Naive thymus-derived CD4-positive, alpha-beta T cell (primary cell): Measurements from ENCODE around the gene CITED4. TPM values are rescaled to one million over a fixed set of nuclear protein-coding genes. Genes with fewer than 3 reads are reported as not detected.

Experiments used
- ATAC-seq: fragments of 150-1000 bp; cut with Tn5 transposase; 2 replicates; pipeline ENCODE4 v1.10.0; 2021; ENCODE audit warnings: mild to moderate bottlenecking, moderate library complexity
- CTCF ChIA-PET: fragments of 350-600 bp; sonication (Branson Sonifier 250); formaldehyde crosslinking; loops from one replicate; lab custom pipeline; 2021; ENCODE audit warnings: antibody characterized with exemption; lab: Charles Lee
- POLR2A ChIA-PET: fragments of 350-600 bp; sonication (Branson Sonifier 250); formaldehyde crosslinking; loops from one replicate; lab custom pipeline; 2021; ENCODE audit warnings: antibody characterized with exemption, inconsistent platforms; lab: Charles Lee
- DNase-seq, 9 donors: peaks; one replicate each; pipeline versions ENCODE4 v3.0.0 to v3.0.0-alpha.2; 2020 to 2022; ENCODE audit warnings: mixed read lengths in 1 of 9
- H3K27ac ChIP-seq: one replicate; pipeline ENCODE4 v1.7.0; 2013; ENCODE audit warnings: mild to moderate bottlenecking, low read depth, low read length, moderate library complexity
- H3K27me3 ChIP-seq, 2 donors: one replicate each; pipeline ENCODE4 v1.7.0; 2013; ENCODE audit warnings: low read length in 2 of 2, mild to moderate bottlenecking in 2 of 2, moderate library complexity in 2 of 2; ENCODE audit not compliant: control insufficient read depth in 2 of 2, insufficient read depth in 2 of 2
- H3K36me3 ChIP-seq, 3 experiments: 1 replicate in 2 of 3; 2 replicates in 1 of 3; pipeline ENCODE4 v1.7.0; 2013; ENCODE audit warnings: low read length in 3 of 3, mild to moderate bottlenecking in 3 of 3, moderate library complexity in 1 of 3; ENCODE audit not compliant: insufficient read depth in 3 of 3, control insufficient read depth in 2 of 3
- H3K4me1 ChIP-seq, 2 donors: one replicate each; pipeline ENCODE4 v1.7.0; 2013; ENCODE audit warnings: low read length in 2 of 2, mild to moderate bottlenecking in 2 of 2, moderate library complexity in 1 of 2; ENCODE audit not compliant: control insufficient read depth in 2 of 2, insufficient read depth in 2 of 2
- H3K4me3 ChIP-seq: 2 replicates; pipeline ENCODE4 v1.7.0; 2013; ENCODE audit warnings: mild to moderate bottlenecking, low read length
- H3K9me3 ChIP-seq, 3 experiments: 1 replicate in 2 of 3; 2 replicates in 1 of 3; pipeline ENCODE4 v1.7.0; 2013; ENCODE audit warnings: low read length in 3 of 3; ENCODE audit not compliant: control insufficient read depth in 2 of 3
- H3K27ac Mint-ChIP-seq, 9 donors: one replicate each; pipeline ENCODE4 v1.8.0; 2020 to 2022; ENCODE audit warnings: mixed read lengths in 9 of 9, mild to moderate bottlenecking in 8 of 9, moderate library complexity in 5 of 9, inconsistent platforms in 2 of 9
- H3K27me3 Mint-ChIP-seq, 5 donors: one replicate each; pipeline ENCODE4 v1.8.0; 2021 to 2022; ENCODE audit warnings: mixed read lengths in 5 of 5, mild to moderate bottlenecking in 1 of 5
- H3K36me3 Mint-ChIP-seq, 5 donors: one replicate each; pipeline ENCODE4 v1.8.0; 2020 to 2022; ENCODE audit warnings: mixed read lengths in 5 of 5, mild to moderate bottlenecking in 3 of 5, inconsistent platforms in 1 of 5
- H3K4me1 Mint-ChIP-seq, 7 donors: one replicate each; pipeline ENCODE4 v1.8.0; 2020 to 2022; ENCODE audit warnings: mixed read lengths in 7 of 7, mild to moderate bottlenecking in 3 of 7, inconsistent platforms in 1 of 7
- H3K4me3 Mint-ChIP-seq, 10 donors: one replicate each; pipeline ENCODE4 v1.8.0; 2020 to 2022; ENCODE audit warnings: mild to moderate bottlenecking in 10 of 10, mixed read lengths in 10 of 10, moderate library complexity in 6 of 10, inconsistent platforms in 2 of 10
- H3K9me3 Mint-ChIP-seq, 11 donors: one replicate each; pipeline ENCODE4 v1.8.0; 2020 to 2022; ENCODE audit warnings: mixed read lengths in 11 of 11, mild to moderate bottlenecking in 4 of 11, inconsistent platforms in 1 of 11, moderate library complexity in 1 of 11
- intact Hi-C, 2 donors: fragments of 100-400 bp; cut with micrococcal nuclease; formaldehyde crosslinking; loops; one replicate each; pipeline ENCODE4 v1.15.1; 2023
- polyA plus RNA-seq, 2 donors: library from polyadenylated mRNA; unstranded; fragments of 300-500 nt; fragmentation: Illumina TruSeq; gene quantifications; one replicate each; pipeline ENCODE4 v1.2.3, GENCODE V29; 2021
- total RNA-seq, 6 experiments: library from RNA in 5 of 6; stranded (reverse) in 5 of 6; gene quantifications; 1 replicate in 5 of 6; 2 replicates in 1 of 6; pipeline ENCODE4 v1.2.3 and lab custom pipeline; 2021 to 2026

CITED4 gene
- total and polyA plus RNA-seq, 7 experiments from 2014 or later, result 20.5 to 42.8 (median 28.9) TPM

DNA sequence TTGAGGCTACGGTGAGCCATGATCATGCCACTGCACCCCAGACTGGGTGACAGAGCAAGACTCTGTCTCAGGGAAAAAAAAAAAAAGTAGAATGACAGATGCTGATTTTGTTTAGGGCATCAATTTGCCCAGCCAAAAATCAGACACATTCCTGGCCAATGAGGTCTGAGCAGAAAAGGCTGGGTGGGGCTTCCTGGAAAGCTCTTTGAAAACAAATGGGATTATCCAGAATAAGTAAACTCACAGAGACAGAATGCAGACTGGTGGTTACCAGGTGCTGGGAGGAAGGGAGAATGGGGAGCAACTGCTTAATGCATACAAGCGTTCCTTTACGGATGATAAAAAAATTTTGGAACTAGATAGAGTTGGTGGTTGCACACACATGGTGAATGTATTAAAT is 10.1 kb upstream of the CITED4 start:
- H3K27me3 Mint-ChIP-seq, result peaks cover 0 to 5% (median 0%) of the 10 kb centered on the region in 5 donors
- Histone ChIP-seq H3K27me3 (no peaks in the 10 kb centered on the region), H3K27ac (no peak overlapping the region), H3K4me3 (no peak overlapping the region), H3K9me3 (peaks cover 0 to 6% (median 0%) of the 10 kb centered on the region in 3 experiments), H3K36me3 (no peaks in the 10 kb centered on the region), H3K4me1 (peaks cover 5 to 18% of the 10 kb centered on the region in 2 donors)
- H3K27ac Mint-ChIP-seq, result no peak overlapping the region
- H3K9me3 Mint-ChIP-seq, result peaks cover 3 to 28% (median 5%) of the 10 kb centered on the region in 11 donors
- DNase-seq (no peak), ATAC-seq (no peak)
- intact Hi-C loops, result no loop called here
- no peak overlapping the region for H3K4me3 Mint-ChIP-seq
- ChIA-PET POLR2A (interaction anchor here (1.0 kb wide), 1 partner anchor 10 kb away, joined by 4 read pairs; the partner anchor contains the start of gene CITED4), CTCF (interaction anchor here (0.6 kb wide), 1 partner anchor 27 kb away, joined by 3 read pairs; no protein-coding TSS in a partner anchor)
- peaks cover 0 to 28% (median 3%) of the 10 kb centered on the region in 5 donors for H3K36me3 Mint-ChIP-seq
- H3K4me1 Mint-ChIP-seq, result peaks cover 4 to 61% (median 10%) of the 10 kb centered on the region in 7 donors

DNA sequence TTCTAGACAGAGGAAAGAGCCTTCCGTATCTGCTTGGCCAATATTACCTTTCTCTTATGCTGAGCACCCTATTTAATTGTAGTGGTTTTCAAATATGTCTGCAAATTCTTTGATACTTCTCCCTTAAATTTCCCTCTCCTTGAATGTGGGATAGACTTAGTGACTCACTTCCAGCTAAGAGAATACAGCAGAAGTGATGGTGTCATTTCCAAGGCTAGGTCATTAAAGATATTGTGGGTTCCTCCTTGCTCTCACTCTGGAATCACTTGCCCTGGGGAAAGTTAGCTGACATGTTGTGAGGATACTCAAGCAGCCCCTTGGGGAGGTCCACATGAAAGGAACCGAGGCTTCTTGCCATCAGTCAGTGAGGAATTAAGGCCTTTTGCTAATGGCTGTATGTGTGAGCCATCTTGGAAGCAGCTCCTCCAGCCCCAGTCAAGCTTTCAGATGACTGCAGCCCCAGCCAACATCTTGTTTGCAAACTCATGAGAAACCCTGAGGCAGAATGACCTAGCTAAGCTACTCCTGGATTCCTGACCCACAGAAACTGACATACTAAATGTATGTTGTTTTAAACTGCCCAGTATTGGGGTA is 8.1 kb upstream of the CITED4 start:
- H3K36me3 ChIP-seq, result no peaks in the 10 kb centered on the region
- H3K27me3 ChIP-seq, result no peaks in the 10 kb centered on the region
- H3K4me3 Mint-ChIP-seq, result no peak overlapping the region
- ATAC-seq (no peak), DNase-seq (no peak)
- peaks cover 0 to 51% (median 7%) of the 10 kb centered on the region in 7 donors for H3K4me1 Mint-ChIP-seq
- H3K36me3 Mint-ChIP-seq, result peaks cover 0 to 14% (median 0%) of the 10 kb centered on the region in 5 donors
- intact Hi-C loops, result no loop called here
- H3K27me3 Mint-ChIP-seq, result peaks cover 0 to 5% (median 0%) of the 10 kb centered on the region in 5 donors
- ChIA-PET POLR2A (interaction anchor here (0.8 kb wide), 1 partner anchor 8 kb away, joined by 4 read pairs; the partner anchor contains the start of gene CITED4), CTCF (interaction anchor here (1.3 kb wide), 1 partner anchor 20 kb away, joined by 3 read pairs; no protein-coding TSS in a partner anchor)
- peaks cover 0 to 14% (median 3%) of the 10 kb centered on the region in 11 donors for H3K9me3 Mint-ChIP-seq
- H3K9me3 ChIP-seq, result no peaks in the 10 kb centered on the region
- no peak overlapping the region for H3K27ac ChIP-seq
- H3K27ac Mint-ChIP-seq, result no peak overlapping the region
- peaks cover 0 to 3% of the 10 kb centered on the region in 2 donors for H3K4me1 ChIP-seq
- no peak overlapping the region for H3K4me3 ChIP-seq

GRCh38 chr1:40868051-40868723 is 6.0 kb upstream of the CITED4 start:
- H3K4me1 ChIP-seq, result no peaks in the 10 kb centered on the region
- no peaks in the 10 kb centered on the region for H3K27me3 ChIP-seq
- H3K4me3 Mint-ChIP-seq, result peak overlapping the region in 1 of 10 donors; percentile 70
- CTCF ChIA-PET, result no interaction called here
- H3K4me3 ChIP-seq, result no peak overlapping the region
- H3K27ac ChIP-seq, result no peak overlapping the region
- peaks cover 0 to 43% (median 0%) of the 10 kb centered on the region in 7 donors for H3K4me1 Mint-ChIP-seq
- ATAC-seq (no peak), DNase-seq (no peak)
- H3K27me3 Mint-ChIP-seq, result peaks cover 0 to 5% (median 0%) of the 10 kb centered on the region in 5 donors
- peaks cover 0 to 14% (median 0%) of the 10 kb centered on the region in 5 donors for H3K36me3 Mint-ChIP-seq
- H3K36me3 ChIP-seq, result no peaks in the 10 kb centered on the region
- H3K9me3 Mint-ChIP-seq, result peaks cover 0 to 14% (median 3%) of the 10 kb centered on the region in 11 donors
- intact Hi-C loops, result loop anchor here in 1 of 2 donors (10.0 kb wide), 1 partner anchor 377 kb away; the partner anchor contains the start of gene SCMH1
- POLR2A ChIA-PET, result interaction anchor here (0.6 kb wide), 2 partner anchors 13 to 39 kb away, joined by 3 read pairs; no protein-coding TSS in a partner anchor
- H3K9me3 ChIP-seq, result no peaks in the 10 kb centered on the region
- H3K27ac Mint-ChIP-seq, result peak overlapping the region in 1 of 9 donors; percentile 67

DNA sequence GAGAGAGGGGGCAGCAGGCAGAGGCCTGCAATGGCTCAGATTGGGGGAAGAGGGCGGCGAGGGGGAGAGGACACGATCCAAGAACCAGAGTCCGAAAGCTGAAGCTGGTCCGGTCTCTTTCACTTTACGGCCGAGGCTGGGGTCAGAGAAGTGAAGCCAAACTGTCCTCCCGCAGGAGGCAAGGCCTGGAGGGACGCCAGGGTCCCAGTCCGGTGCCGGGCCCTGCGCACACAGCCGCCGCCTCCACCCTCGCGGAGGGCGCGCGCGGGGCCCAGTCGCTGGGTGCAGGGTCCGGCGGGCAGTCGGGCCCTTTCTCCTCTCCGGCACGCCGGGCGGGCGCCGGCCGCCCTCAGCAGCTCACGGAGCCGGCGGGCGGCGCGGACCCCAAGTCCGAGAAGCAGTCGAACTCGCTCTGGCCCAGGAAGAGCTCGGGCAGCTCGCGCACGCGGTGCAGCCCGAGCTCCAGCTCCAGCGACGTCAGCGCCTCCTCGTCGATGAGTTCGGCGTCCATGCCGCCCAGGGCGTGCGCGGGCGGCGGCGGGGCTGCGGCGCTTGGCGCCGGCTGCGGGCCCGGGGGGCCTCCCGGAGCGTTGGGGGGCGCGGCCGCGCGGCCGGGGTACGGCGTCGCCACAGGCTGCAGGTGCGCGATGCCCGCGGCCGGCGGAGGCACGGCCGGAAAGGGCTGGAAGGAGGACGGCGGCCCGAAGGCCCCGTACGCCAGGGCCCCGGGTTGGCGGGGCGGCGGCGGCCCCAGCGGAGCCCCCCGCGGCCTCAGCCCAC is 749 bp downstream of the CITED4 start:
- peak overlapping the region; percentile 80 to 93 (median 88) for H3K4me3 Mint-ChIP-seq
- Histone ChIP-seq H3K27ac (peak overlapping the region; percentile 73), H3K4me3 (peak overlapping the region; percentile 70), H3K4me1 (peaks cover 10 to 12% of the 10 kb centered on the region in 2 donors), H3K9me3 (no peaks in the 10 kb centered on the region), H3K36me3 (no peaks in the 10 kb centered on the region), H3K27me3 (no peaks in the 10 kb centered on the region)
- ATAC-seq (no peak), DNase-seq (peak; percentile 22 to 47 (median 40))
- CTCF ChIA-PET, result interaction anchor here (0.6 to 1.8 kb wide), 6 partner anchors 9 to 86 kb away, joined by 3 to 7 read pairs (median 4); no protein-coding TSS in a partner anchor
- H3K9me3 Mint-ChIP-seq, result no peaks in the 10 kb centered on the region
- intact Hi-C loops, result loop anchor here (1.0 to 10.0 kb wide), 19 partner anchors 43 to 1956 kb away; partner anchors contain the start of genes CTPS1 (in 2 of the 2), NFYC (in 2 of the 2), RLF (in 2 of the 2) and SCMH1 (in 2 of the 2)
- H3K27ac Mint-ChIP-seq, result peak overlapping the region in 8 of 9 donors; percentile 54 to 93 (median 86)
- peaks cover 0 to 3% (median 0%) of the 10 kb centered on the region in 5 donors for H3K36me3 Mint-ChIP-seq
- POLR2A ChIA-PET, result interaction anchor here (0.5 to 3.6 kb wide), 19 partner anchors 8 to 546 kb away, joined by 3 to 41 read pairs (median 8); partner anchors contain the start of genes CTPS1, NFYC and ZNF684
- H3K4me1 Mint-ChIP-seq, result peaks cover 11 to 28% (median 13%) of the 10 kb centered on the region in 7 donors
- H3K27me3 Mint-ChIP-seq, result peaks cover 0 to 26% (median 0%) of the 10 kb centered on the region in 5 donors

DNA sequence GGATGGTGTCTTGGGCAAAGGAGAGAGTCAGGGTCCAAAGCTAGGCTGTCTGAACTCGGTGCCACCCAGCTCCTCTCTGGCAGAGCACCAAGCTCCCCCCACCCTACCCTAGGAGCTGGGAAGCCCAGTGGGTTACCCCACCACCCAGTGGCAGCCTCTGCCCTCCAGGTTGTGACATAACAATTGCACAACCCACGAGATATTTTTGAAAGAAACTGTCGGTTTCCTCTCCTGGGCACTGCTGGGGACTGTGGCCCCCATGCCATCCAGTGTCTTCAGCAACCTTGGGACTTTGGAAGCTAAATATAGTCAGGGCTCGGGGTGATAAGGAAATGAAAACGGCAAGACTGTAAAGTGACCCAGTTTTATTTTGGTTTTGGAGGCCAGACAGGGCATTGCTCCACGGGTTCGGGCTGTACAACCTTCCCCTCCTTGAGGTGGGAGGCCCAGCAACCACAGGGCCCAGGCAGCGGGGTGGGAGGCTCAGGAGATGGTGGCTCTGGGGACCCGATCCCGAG is 1.4 kb downstream of the CITED4 start:
- Histone ChIP-seq H3K9me3 (no peaks in the 10 kb centered on the region), H3K36me3 (no peaks in the 10 kb centered on the region), H3K4me1 (peaks cover 10 to 12% of the 10 kb centered on the region in 2 donors), H3K4me3 (peak overlapping the region; percentile 35), H3K27me3 (no peaks in the 10 kb centered on the region), H3K27ac (peak overlapping the region; percentile 73)
- ChIA-PET POLR2A (interaction anchor here (0.5 to 3.6 kb wide), 11 partner anchors 10 to 169 kb away, joined by 3 to 41 read pairs (median 12); partner anchors contain the start of genes CTPS1 and NFYC), CTCF (interaction anchor here (0.6 to 1.4 kb wide), 4 partner anchors 11 to 86 kb away, joined by 3 to 5 read pairs (median 4); no protein-coding TSS in a partner anchor)
- ATAC-seq (no peak), DNase-seq (peak in 1 of 9 donors; percentile 14)
- peak overlapping the region; percentile 54 to 93 (median 83) for H3K27ac Mint-ChIP-seq
- no peaks in the 10 kb centered on the region for H3K9me3 Mint-ChIP-seq
- H3K36me3 Mint-ChIP-seq, result peaks cover 0 to 3% (median 0%) of the 10 kb centered on the region in 5 donors
- H3K4me1 Mint-ChIP-seq, result peaks cover 11 to 23% (median 14%) of the 10 kb centered on the region in 7 donors
- peak overlapping the region; percentile 80 to 93 (median 88) for H3K4me3 Mint-ChIP-seq
- peaks cover 0 to 26% (median 0%) of the 10 kb centered on the region in 5 donors for H3K27me3 Mint-ChIP-seq
- intact Hi-C loops, result loop anchor here (5.0 to 10.0 kb wide), 6 partner anchors 168 to 1957 kb away; partner anchors contain the start of genes SCMH1 (in 2 of the 2), ERMAP (in 1 of the 2), FOXO6 (in 1 of the 2) and NFYC (in 1 of the 2)
